H4 (cell line): ENCODE measurements around the gene C1orf87. TPM values are rescaled to one million over a fixed set of nuclear protein-coding genes. Genes with fewer than 3 reads are reported as not detected.

Source experiments
- DNase-seq: peaks from one replicate; pipeline ENCODE4 v3.0.0-alpha.2; 2015; ENCODE audit warnings: low spot score
- total RNA-seq: library from RNA; depleted of rRNA; stranded (reverse); fragments of >200 nt; shearing (Covaris generic); gene quantifications from 2 replicates; pipeline ENCODE4 v1.2.3, GENCODE V29; 2014

Gene C1orf87
- total RNA-seq, 1 experiment from 2014 or later, result not detected

- DNase-seq, result no peak
Measured at GRCh38 chr1:60063561-60063960, 10.0 kb downstream of the C1orf87 start.

GRCh38 chr1:60059468-60059867 lies 14.1 kb downstream of the C1orf87 start:
- DNase-seq, result no peak

- no peak for DNase-seq
Measured at GRCh38 chr1:60055336-60055735, 18.2 kb downstream of the C1orf87 start.

GRCh38 chr1:60054374-60054773 lies 19.2 kb downstream of the C1orf87 start:
- DNase-seq, result no peak

GRCh38 chr1:60052601-60053000 lies 21.0 kb downstream of the C1orf87 start:
- no peak for DNase-seq

GRCh38 chr1:60051191-60051590 lies 22.4 kb downstream of the C1orf87 start:
- DNase-seq, result no peak

- no peak for DNase-seq
Measured at GRCh38 chr1:60049188-60049587, 24.4 kb downstream of the C1orf87 start.

- DNase-seq, result no peak
Measured at GRCh38 chr1:60044881-60045280, 28.7 kb downstream of the C1orf87 start.

GRCh38 chr1:60041783-60042182 lies 31.8 kb downstream of the C1orf87 start:
- DNase-seq, result no peak

- DNase-seq, result no peak
Measured at GRCh38 chr1:60037669-60038068, 35.9 kb downstream of the C1orf87 start.

- no peak for DNase-seq
Measured at GRCh38 chr1:60036856-60037460, 36.6 kb downstream of the C1orf87 start.

- no peak for DNase-seq
Measured at GRCh38 chr1:60035921-60036320, 37.6 kb downstream of the C1orf87 start.

- DNase-seq, result no peak
Measured at GRCh38 chr1:60034999-60035398, 38.6 kb downstream of the C1orf87 start.

- no peak for DNase-seq
Measured at GRCh38 chr1:60033066-60033465, 40.5 kb downstream of the C1orf87 start.

GRCh38 chr1:60031146-60031545 lies 42.4 kb downstream of the C1orf87 start:
- DNase-seq, result no peak

GRCh38 chr1:60025552-60025951 lies 48.0 kb downstream of the C1orf87 start:
- no peak for DNase-seq

- no peak for DNase-seq
Measured at GRCh38 chr1:60017508-60018205, 55.9 kb downstream of the C1orf87 start.

- no peak for DNase-seq
Measured at GRCh38 chr1:60010690-60011089, 62.9 kb downstream of the C1orf87 start.

GRCh38 chr1:60008500-60008899 lies 65.1 kb downstream of the C1orf87 start:
- DNase-seq, result no peak

GRCh38 chr1:60000625-60001024 lies 72.9 kb downstream of the C1orf87 start:
- no peak for DNase-seq

GRCh38 chr1:59999746-60000145 lies 73.8 kb downstream of the C1orf87 start:
- DNase-seq, result peak; percentile 28

- DNase-seq, result no peak
Measured at GRCh38 chr1:59999006-59999405, 74.6 kb downstream of the C1orf87 start.

GRCh38 chr1:59997479-59998115 lies 76.0 kb downstream of the C1orf87 start:
- no peak for DNase-seq
